Stomach smooth muscle (tissue), 2 donors: ENCODE measurements around the gene SLC8A2.

ENCODE experiments used
- H3K27ac ChIP-seq: one replicate; pipeline ENCODE4 v1.7.0; 2013; ENCODE audit warnings: mild to moderate bottlenecking, low read length, inconsistent platforms
- H3K27me3 ChIP-seq, 2 donors: one replicate each; pipeline ENCODE4 v1.7.0; 2013; ENCODE audit warnings: low read length in 2 of 2; ENCODE audit not compliant: insufficient read depth in 2 of 2, control insufficient read depth in 1 of 2
- H3K36me3 ChIP-seq, 2 donors: one replicate each; pipeline ENCODE4 v1.7.0; 2013; ENCODE audit warnings: low read length in 2 of 2; ENCODE audit not compliant: control insufficient read depth in 2 of 2, insufficient read depth in 2 of 2
- H3K4me1 ChIP-seq: one replicate; pipeline ENCODE4 v1.7.0; 2013; ENCODE audit warnings: low read length; ENCODE audit not compliant: control insufficient read depth, insufficient read depth
- H3K4me3 ChIP-seq, 2 donors: one replicate each; pipeline ENCODE4 v1.7.0; 2013; ENCODE audit warnings: low read length in 2 of 2
- H3K9ac ChIP-seq, 2 donors: one replicate each; pipeline ENCODE4 v1.7.0; 2013; ENCODE audit warnings: low read length in 2 of 2, mild to moderate bottlenecking in 1 of 2
- H3K9me3 ChIP-seq, 2 donors: one replicate each; pipeline ENCODE4 v1.7.0; 2013; ENCODE audit warnings: low read length in 2 of 2; ENCODE audit not compliant: control insufficient read depth in 2 of 2
- donor health status: healthy.
- donor health status: Pancreatic carcinoma.

Gene SLC8A2

DNA sequence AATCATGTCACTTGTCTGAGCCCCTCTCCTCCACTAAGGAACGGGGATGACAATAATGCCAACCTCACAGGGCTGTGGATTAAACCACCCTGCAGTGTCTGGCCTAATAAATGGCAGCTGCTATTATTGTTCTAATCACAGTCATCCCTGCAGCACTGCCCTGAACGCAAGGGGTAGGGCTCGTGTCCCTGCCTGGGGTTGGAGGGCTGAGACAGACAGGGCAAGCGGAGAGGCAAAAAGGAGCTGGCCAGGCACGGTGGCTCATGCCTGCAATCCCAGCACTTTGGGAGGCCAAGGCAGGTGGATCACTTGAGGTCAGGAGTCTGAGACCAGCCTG is 22.5 kb upstream of the SLC8A2 start:
- no peaks in the 10 kb centered on the region for H3K9me3 ChIP-seq
- no peak overlapping the region for H3K27ac ChIP-seq
- H3K27me3 ChIP-seq, result no peaks in the 10 kb centered on the region
- no peak overlapping the region for H3K9ac ChIP-seq
- H3K4me3 ChIP-seq, result no peak overlapping the region
- H3K4me1 ChIP-seq, result no peaks in the 10 kb centered on the region
- peaks cover 40 to 47% of the 10 kb centered on the region in 2 donors for H3K36me3 ChIP-seq

DNA sequence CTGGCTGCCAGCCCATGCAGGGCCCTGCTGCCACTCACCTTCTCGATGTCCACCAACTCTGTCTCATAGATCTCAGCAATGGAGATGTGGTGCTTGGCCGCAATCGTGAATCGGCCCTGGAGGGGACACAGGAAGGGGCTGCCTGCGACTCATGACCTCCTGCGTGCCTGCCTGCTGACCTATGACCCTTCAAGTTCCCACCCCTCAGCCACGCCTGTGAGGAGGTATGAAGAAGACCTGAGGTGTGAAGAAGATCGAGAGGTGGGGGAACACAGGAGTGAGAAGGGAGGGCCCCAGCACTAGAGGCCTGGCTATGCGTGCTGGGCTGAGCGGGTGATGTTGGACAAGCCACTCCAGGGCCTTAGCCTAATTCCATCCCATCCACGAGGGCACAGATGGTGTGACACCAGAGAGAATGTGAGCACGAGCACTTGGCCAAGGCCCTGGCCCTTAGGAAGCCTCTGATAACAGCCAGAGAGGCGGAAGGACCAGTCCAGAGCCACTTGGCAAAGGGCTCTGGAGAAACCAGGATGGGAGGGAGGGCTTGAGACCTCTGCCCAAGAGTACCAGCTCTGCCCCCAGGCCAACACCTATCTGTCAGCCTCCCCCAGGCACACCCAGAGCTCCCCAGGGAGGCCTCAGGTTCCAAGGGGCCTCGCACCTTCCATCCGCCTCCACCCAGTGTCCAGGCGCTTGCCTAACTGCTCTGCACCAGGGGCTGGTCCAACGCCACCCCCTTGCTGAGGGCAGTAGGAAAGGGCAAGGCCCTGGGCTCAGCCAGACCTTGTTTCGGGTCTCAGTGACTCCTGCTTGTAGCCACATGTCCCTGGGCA is 21.9 kb upstream of the SLC8A2 start:
- H3K27me3 ChIP-seq, result no peaks in the 10 kb centered on the region
- H3K9ac ChIP-seq, result no peak overlapping the region
- H3K4me3 ChIP-seq, result no peak overlapping the region
- peaks cover 2% of the 10 kb centered on the region for H3K4me1 ChIP-seq
- no peaks in the 10 kb centered on the region for H3K9me3 ChIP-seq
- no peak overlapping the region for H3K27ac ChIP-seq
- peaks cover 41 to 44% of the 10 kb centered on the region in 2 donors for H3K36me3 ChIP-seq

DNA sequence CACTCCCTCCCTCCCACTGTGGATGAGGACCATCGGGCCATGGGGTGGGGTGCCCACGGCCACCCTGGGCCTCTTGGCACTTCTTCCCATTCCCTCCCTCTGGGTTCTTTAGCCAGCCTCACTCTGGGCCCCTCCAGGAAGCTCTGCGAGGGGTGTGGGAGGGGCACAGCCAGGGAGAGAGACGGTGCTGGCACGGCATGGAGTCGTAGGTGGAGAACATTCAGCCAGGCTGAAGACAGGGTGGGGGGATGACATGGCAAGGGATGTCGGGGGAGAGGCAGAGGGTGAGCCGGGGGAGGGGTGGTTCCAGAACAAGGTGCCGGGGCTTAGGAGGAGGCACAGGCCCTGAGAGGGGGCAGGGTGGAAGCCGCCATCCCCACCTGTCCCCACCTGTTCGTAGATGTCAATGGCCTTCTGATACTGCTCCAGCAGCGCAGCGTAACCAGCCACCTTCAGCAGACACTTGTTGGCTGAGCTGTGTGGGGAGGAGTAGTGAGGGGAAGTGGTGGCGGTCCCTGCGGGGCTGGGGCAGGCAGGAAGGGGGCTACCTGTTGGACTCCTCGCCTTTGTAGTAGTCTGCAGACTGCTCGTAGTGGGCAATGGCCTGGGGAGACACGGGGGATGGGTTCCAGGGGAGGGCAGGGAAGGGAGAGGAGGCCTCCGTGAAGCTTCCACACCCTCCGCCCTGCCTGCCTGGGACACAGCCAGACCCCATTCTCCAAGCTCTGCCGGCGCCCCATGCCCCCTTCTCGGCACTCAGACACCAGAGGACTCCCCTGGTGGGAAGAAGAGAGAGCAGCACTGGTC is 21.1 kb upstream of the SLC8A2 start:
- Histone ChIP-seq H3K9me3 (no peaks in the 10 kb centered on the region), H3K4me1 (peaks cover 2% of the 10 kb centered on the region), H3K4me3 (no peak overlapping the region), H3K36me3 (peaks cover 42 to 44% of the 10 kb centered on the region in 2 donors), H3K9ac (no peak overlapping the region), H3K27me3 (no peaks in the 10 kb centered on the region), H3K27ac (no peak overlapping the region)

DNA sequence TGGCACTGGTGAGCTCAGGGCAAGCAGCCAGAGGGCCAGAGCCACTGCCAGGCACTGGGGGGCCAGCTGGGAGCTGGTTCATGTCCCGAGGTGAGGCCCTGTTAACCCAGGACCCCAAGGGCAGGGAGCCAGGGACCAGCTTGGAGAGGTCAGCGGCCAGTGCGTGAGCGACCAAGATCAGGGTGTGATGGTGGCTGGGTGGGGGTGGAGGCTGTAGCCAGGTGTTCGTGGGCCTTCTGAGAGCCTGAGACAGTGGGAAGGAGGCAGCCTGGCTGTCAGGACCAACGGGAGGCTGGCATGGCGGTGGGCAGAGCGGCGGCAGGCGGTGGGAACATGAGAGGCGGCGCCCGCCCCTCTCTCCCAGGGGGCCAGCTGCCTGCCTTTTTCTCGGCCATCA is 20.4 kb upstream of the SLC8A2 start:
- no peak overlapping the region for H3K9ac ChIP-seq
- no peak overlapping the region for H3K4me3 ChIP-seq
- H3K4me1 ChIP-seq, result peaks cover 2% of the 10 kb centered on the region
- H3K27ac ChIP-seq, result no peak overlapping the region
- no peaks in the 10 kb centered on the region for H3K27me3 ChIP-seq
- peaks cover 44 to 47% of the 10 kb centered on the region in 2 donors for H3K36me3 ChIP-seq
- H3K9me3 ChIP-seq, result no peaks in the 10 kb centered on the region

DNA sequence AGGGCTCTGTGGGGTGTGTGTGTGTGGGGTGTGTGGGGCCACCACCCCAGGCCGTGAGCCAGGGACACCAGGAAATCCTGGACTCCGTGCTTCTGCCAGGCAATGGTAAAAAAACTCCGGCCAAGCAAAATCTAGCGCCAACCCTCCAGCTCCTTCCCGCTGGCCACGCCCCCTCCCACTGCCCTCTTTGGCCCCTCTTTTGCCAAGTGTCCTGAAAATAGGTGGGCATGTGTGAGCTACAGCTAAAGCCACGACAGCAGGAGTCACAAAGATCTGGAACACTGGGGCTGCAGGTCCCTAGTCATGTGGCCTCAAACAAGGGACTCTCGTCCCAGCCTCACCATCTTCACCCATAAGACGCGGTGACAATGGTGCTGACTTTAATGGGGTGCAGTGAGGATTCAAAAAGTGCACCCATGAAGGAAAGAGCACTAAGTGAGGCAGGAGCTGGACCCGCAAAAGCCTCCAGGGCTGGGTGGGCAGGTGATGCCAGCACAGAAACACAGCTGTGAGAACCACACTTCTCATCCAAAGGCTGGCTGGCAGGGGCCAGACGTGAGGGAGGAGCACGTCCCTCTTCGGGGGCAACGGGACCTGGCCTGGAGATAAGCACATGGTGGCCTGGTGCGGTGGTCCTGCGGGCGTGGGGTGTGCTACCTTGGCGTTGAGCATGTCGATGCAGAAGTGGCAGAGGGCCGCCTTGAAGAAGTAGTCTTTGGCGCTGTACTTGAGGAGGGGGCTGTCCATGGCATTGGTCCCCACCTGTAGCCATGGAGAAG is 19.9 kb upstream of the SLC8A2 start:
- H3K27ac ChIP-seq, result no peak overlapping the region
- H3K9ac ChIP-seq, result no peak overlapping the region
- H3K9me3 ChIP-seq, result no peaks in the 10 kb centered on the region
- no peak overlapping the region for H3K4me3 ChIP-seq
- peaks cover 40 to 41% of the 10 kb centered on the region in 2 donors for H3K36me3 ChIP-seq
- H3K4me1 ChIP-seq, result peaks cover 2% of the 10 kb centered on the region
- H3K27me3 ChIP-seq, result no peaks in the 10 kb centered on the region

DNA sequence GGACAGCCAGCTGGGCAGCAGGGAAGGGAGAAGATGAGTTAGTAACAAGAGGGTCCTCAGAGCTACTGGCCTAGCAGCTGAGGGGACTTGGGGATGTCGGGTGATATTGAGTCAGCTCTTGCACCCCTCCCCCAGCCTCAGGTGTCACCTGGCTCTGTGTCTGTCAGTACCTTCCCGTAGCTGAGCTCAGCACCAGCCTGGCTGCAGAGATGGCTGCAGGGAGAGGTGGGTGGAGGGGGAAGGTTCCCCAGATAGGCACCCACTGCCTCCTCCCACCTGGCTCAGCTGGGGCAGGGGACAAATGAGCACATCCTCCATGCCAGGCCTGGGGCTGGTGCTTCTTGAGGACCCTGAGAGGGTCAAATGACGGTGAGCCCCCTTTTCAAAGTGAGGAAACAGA is 19.2 kb upstream of the SLC8A2 start:
- Histone ChIP-seq H3K4me3 (no peak overlapping the region), H3K27ac (no peak overlapping the region), H3K27me3 (no peaks in the 10 kb centered on the region), H3K36me3 (peaks cover 34 to 39% of the 10 kb centered on the region in 2 donors), H3K4me1 (peaks cover 2% of the 10 kb centered on the region), H3K9ac (no peak overlapping the region), H3K9me3 (no peaks in the 10 kb centered on the region)

DNA sequence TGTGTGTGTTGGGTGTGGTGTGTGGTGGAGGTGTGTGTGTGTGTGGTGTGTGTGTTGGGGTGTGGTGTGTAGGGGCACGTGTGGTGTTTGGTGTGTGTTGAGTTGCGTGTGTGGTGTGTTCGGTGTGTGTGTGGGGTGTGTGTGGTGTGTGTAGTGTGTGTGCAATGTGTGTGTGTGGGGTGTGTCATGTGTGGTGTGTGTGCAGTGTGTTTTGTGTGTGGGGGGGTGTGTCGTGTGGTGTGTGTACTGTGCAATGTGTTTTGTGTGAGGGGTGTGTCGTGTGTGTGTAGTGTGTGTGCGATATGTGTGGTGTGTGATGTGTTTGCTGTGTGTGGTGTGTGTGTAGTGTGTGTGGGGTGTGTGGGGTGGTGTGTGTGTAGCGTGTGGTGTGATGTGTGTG is 18.3 kb upstream of the SLC8A2 start:
- Histone ChIP-seq H3K36me3 (peaks cover 30 to 43% of the 10 kb centered on the region in 2 donors), H3K27ac (no peak overlapping the region), H3K4me3 (no peak overlapping the region), H3K9ac (no peak overlapping the region), H3K27me3 (no peaks in the 10 kb centered on the region), H3K4me1 (peaks cover 2% of the 10 kb centered on the region), H3K9me3 (no peaks in the 10 kb centered on the region)

DNA sequence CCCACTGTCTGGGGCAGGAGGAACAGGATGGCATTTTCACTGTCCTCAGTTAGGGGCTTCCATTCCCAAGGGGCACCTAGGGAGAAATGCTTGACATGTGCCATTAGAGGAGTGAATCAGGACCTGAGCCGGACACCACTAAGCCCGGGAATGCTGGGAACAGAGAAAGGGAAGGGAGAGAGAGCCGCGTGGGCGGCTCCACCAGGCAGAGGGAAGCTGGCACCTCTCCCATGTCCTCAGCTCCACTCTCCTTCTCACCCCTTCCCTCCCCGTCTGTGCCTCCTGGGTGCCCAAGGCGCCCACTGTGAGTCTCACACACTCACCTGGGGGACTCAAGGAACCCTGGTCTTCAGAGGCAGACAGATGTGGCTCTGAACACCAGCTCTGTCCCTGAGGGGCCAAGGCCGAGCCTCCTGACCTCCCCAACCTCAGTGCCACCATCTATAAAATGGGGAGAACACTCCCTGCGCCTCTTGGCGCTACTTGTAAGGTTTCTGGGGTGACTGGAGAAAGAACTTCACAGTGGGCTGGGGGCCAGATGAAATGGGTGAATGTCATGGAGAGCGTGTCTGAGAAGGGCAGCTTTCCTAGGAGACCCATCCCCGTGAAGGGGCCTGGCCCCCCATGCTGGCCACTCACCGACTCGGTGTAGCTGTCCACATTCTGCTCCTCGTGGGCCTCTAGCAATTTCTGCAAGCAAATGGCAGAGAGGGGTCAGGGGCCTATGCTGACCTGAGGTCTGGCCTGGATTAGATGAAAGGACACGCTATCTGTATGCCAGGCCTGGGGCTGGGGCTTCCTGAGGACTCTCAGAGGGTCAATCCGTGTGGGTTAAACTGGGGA is 17.6 kb upstream of the SLC8A2 start:
- Histone ChIP-seq H3K9me3 (no peaks in the 10 kb centered on the region), H3K4me3 (no peak overlapping the region), H3K27me3 (no peaks in the 10 kb centered on the region), H3K9ac (no peak overlapping the region), H3K4me1 (peaks cover 7% of the 10 kb centered on the region), H3K36me3 (peaks cover 30 to 43% of the 10 kb centered on the region in 2 donors), H3K27ac (peak overlapping the region; percentile 18)

DNA sequence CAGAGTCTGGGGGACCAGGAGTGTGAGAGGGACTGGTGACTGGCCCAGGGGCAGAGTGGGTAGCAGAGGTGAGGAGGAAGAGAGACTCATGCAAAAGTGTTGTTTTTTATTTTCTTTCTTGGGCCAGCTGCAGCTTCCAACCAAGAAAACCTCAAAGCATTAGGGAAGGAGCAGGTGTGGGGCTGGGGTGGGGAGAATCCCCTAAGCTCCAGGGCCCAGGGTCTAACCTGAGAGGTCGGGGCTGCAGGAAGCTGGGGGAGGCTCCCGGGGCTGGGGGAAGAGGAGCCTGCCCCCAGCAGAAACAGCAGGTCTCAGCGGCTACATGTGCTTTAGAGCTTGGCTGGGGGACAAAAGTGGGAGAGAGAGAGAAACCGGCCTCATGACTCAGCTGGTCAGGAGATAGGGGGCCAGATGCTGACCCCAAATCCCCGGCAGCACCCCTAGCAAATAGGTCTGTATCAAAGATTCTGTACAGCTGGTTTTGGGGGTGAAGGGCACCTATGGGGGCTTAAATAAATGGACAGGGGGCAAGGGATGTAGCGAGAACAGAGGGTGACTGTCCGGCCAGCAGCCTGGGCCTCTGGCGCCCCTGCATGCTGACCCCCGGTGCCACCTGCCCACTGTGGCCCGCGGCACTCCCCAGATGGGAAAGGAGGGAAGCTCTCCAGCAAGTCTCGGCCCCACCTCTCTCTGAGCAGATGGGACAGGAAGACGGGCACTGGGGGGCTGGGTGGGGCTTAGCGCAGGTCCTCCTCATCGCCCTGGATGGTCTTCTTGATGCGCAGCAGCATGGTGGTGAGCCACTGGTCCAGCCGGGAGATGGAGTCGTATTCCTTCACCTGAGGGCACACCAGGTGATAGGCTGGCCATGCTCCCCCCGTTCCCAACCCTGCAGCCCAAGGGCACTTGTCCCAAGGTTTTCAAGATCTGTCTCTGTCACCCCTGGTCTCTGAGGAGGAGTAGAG is 16.1 kb upstream of the SLC8A2 start:
- Histone ChIP-seq H3K4me3 (no peak overlapping the region), H3K9me3 (no peaks in the 10 kb centered on the region), H3K9ac (no peak overlapping the region), H3K4me1 (peaks cover 14% of the 10 kb centered on the region), H3K36me3 (peaks cover 30 to 40% of the 10 kb centered on the region in 2 donors), H3K27me3 (no peaks in the 10 kb centered on the region), H3K27ac (no peak overlapping the region)
